ENCODE measurements around the gene OBP2B.

DNA sequence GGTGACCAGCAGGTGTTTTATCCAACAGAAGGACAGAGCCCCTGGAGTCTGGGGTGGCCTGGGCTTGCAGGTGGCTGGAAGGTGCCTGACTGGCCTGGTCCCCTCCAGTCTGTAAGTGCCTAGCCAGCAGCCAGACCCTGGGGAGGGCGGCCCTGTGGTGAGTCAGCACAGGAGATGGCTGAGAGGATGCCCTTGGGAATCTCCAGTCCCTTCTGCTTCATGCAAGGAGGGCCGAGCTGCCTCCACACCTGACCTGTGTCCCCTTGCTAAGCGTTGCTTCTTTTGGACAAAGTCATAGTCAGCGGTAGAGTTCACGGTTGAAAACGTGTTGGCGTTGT lies 20.2 kb downstream of the OBP2B start:
- TF ChIP-seq, protein P1, sequence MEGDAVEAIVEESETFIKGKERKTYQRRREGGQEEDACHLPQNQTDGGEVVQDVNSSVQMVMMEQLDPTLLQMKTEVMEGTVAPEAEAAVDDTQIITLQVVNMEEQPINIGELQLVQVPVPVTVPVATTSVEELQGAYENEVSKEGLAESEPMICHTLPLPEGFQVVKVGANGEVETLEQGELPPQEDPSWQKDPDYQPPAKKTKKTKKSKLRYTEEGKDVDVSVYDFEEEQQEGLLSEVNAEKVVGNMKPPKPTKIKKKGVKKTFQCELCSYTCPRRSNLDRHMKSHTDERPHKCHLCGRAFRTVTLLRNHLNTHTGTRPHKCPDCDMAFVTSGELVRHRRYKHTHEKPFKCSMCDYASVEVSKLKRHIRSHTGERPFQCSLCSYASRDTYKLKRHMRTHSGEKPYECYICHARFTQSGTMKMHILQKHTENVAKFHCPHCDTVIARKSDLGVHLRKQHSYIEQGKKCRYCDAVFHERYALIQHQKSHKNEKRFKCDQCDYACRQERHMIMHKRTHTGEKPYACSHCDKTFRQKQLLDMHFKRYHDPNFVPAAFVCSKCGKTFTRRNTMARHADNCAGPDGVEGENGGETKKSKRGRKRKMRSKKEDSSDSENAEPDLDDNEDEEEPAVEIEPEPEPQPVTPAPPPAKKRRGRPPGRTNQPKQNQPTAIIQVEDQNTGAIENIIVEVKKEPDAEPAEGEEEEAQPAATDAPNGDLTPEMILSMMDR (conservative IDR thresholded peaks at IDR 0.05): no peak
- TF ChIP-seq ZFX (IDR thresholded peaks at IDR 0.05): no peak

Data from C4-2B (cell line).